ENCODE data around the gene PHF12. TPM values are rescaled to one million over a fixed set of nuclear protein-coding genes. Genes with fewer than 3 reads are reported as not detected.

Gene PHF12
- total RNA-seq, 1 experiment from 2014 or later = 21.1 TPM

DNA sequence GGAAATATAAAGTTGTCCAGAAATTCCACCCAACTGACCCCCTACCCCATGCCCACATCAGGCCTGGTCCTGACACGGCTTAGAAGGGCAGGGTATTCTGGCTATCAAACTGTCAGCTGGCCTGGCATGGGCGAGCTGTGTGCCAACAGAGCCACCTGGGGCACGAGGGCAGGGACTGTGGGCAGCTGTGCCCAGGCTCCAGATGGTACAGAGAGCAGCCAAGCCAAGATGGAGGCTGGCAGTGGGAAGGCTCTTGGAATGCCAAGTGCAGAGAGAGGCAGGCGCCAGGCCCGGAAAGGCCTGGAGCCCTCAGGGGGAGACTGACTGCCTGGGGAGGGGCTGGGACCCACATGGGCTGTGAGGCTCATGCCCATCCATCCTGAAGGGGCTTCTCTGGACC, 24.3 kb upstream of the PHF12 start:
- no peak for DNase-seq (ENCODE audit: low read depth)

DNA sequence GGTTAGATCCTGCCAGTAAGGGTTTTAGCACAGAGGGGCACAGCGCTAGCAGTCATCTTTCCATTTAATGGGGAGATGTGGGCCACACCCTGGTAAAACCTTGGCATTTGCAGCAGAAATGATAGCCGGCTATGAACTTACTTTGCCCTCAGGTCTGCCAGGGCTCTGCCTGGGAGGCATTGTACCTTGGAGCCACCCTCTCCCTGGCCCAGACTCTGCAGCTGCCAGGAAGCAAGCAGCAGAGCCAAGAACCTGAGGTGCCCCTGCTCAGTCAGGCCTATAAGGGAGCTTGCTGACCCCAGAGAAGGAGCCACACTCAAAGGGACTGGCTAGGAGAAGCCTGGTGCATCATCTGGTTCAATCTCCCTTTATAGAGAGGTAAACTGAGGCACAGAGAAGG, 23.7 kb upstream of the PHF12 start:
- no peak for DNase-seq (ENCODE audit: low read depth)

DNA sequence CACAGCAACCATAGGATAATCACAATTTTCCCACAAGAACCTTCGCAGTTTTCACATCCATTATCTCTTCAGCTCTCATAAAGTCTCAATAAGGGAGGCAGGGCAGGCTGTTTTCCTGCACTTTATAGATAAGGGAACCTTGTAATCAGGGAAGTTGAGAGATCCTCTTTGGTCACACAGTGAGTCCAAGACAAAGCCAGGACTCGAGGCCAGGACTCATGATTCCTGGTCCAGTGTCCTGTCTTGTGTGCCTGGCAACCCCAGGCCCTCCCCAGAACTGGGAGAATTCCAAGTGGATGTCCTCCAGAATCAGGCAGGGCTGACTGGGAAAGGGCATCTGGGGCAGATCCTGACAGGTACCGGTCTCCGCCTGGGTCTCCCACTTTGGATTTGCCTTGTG, 23.1 kb upstream of the PHF12 start:
- no peak for DNase-seq (ENCODE audit: low read depth)

DNA sequence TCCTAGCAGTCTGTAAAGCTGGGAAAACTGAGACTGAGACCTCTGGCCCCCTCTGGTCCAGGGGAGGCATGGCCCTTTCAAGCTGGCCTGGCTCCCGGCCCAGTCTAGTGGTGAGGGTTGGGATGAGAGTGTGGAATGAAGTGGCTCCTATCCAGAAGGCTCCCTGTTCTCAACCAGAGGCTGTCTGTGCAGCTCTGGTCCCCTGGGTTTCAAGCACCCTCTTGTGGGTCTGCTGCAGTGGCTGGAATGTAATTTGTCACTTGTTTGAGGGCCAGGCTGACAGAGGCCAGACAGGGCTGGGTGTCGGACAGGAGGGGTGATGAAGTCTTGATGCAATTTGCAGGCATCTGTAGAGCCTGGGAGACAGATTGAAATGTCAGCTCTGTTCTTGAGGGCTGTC, 22.1 kb upstream of the PHF12 start:
- DNase-seq (ENCODE audit: low read depth) = no peak

DNA sequence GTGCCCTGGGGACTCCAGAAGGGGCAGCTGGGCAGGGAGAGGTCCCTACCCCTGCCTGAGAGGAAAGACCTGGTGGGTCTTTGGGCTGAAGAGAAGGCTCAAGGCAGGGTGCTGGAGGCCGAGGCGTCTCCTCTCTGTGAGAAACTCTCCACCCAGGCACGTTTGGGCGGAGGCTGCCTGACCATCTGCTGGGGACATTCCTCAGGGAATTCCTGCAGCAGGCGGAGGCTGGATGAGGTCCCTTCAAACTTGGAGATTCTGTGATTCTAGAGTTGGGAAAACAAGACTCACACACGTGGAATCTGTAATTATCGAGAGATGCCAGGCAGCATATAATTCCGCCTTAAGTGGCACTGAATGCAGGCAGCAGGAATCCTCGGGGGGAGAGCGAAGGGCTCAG, 21.1 kb upstream of the PHF12 start:
- DNase-seq (ENCODE audit: low read depth) = no peak

DNA sequence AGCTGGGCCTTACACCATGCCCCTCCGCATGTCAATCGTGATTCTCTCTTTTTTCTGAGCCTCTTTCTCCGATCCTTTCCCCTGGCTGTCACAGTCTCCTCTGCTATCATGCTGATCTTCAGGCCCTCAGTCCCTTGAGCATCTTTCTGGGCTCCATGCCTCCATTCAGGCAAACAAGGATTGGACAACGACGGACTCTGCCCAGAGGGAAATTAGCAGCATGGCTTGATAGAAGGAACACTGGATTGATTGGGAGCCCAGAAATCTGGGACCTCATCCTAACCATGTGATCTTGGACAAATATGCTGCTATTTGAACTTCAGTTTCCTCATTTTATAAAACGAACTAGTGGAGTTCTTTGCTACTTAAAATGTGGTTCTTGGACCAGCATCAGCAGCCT, 19.6 kb upstream of the PHF12 start:
- DNase-seq (ENCODE audit: low read depth) = no peak

DNA sequence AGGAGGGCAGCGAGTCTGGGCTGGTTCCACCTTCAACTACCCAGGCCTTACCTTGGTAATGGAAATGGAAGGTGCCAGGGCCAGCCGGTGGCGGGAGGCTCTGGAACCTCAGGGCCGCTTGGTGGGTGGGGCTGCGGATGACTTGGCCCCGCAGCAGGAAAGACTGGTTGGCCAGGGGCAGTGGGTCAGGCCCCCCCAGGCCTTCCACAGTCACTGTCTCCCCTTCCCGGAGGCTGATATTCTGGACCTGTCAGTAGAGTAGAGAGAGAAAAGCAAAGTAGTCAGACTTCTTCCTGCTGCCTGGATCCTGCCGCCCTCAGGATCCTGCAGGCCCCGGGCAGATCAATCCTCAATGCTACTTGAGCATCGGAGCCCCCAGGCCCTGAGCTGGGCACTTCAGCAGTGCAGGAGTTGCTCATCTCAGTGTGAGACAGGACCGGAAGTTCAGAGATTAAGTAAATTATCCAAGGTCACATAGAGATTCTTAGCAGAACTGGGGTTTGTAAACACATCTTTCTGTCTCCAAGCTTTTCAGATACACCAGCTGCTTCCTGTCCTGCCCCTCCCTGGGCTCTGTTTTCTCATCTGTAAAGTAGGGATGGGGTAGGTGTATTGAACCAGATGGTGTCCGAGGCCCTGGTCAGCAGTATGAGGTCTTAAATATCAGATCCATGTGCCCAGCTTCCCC, 18.5 kb upstream of the PHF12 start:
- no peak for DNase-seq (ENCODE audit: low read depth)

DNA sequence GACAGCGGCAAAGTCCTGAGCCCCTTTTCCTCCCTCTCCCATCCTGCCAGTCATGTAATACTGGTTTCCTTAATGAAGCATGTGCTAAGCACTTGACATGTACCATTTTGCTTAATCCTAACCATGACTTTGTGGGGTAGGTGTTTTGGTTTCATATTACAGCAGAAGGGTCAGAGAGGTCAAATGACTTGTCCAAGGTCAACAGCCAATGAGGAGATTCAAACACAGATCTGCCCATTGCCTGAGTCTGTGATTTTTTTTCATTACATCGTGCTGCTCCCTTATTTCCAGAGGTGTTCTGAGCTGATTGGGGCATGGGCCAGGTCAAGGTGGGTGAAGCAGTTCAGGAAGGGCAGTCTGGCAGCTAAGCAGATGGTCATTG, 17.6 kb upstream of the PHF12 start:
- no peak for DNase-seq (ENCODE audit: low read depth)

DNA sequence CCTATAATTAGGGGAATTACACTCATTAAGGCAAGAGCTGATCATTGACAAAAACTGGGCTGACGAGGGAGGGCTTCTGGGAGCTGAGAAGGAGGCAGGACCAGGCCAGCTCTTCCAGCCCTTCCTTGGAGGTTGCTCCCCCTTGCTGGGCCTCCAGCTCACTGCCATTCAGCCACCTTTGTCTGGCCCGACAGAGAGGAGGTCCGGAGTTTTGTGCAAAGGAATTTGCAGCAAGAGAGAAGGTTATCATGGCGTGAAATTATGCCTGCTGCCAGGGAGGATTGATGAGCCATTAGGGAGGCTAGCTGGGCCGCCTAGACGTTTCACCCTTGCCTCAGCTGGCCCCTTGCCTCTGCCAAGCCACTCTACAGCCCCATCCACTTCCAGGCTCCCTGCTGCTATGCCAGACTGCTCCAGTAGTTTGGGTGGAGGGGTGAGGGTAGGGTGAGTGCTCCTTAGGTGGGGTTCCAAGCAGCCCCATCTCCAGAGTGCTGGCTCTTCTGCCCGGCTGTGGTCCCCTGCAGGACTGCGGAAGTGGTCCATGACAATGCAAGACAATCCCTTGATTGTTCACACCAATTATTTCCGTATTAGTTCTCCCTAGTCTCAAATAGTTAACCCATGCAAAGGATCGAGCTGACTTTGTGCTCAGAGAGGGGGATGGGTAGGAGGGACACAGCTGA, 17.1 kb upstream of the PHF12 start:
- no peak for DNase-seq (ENCODE audit: low read depth)

DNA sequence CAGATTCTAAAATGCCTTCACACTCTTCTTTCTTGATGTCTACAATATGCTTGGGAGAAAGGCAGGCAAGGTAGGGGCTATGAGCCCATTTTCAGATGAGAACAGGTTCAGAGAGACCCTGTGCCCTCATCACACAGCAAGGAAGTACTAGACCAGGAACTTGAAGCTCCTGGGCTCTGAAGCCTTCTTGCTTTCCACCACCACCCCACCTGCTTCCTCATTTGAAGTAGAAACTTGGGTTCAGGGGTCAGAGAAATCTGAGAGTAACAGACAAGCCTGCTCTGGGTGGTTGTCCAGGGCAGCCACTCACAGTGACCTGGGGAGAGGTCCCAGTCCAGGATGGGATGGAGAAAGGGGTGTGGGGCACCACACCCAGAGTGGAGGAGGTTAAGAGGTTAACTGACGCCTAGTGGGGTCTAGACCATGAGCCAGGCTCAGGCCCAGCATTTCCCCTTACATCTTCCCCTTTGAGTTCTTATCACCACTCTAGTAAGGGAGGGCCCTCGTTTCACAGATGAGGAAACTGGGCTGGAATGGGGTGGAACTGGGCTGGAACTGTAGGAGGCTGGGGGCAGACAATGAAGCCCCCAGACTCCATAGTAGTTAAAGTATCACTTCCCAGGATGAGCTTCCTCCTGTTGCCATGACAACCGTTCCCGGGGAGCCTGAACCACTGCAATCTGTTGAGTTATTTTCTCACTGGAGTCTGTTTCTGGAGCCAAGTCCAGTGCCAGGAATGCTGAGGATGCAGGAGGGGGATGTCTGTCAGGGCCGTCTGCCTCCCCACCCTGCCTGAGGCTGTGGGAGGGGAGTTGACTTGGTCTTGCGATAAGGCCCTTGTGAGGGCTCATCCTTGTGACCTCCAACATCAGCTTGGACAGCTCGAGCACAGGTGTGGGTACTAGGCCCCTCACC, 16.2 kb upstream of the PHF12 start:
- no peak for DNase-seq (ENCODE audit: low read depth)

DNA sequence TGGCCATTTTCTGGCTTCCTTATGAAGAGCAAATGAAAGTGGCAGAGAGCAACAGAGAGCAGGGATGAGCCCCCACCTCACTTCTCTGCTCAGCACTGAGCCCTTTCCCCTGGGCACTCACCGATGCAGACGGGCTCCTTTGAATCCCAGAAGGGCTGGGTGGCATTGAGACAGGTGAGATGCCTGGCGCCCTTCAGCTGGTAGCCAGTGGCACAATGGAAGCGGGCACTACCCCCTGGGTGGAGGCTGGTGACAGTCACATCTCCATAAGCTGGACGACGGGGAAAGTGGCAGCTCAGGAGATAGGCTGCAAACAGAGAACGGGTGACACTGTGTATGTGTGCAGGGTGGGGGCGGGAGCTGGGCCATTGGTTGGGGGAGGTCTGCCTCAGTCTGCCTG, 12.5 kb upstream of the PHF12 start:
- no peak for DNase-seq (ENCODE audit: low read depth)

DNA sequence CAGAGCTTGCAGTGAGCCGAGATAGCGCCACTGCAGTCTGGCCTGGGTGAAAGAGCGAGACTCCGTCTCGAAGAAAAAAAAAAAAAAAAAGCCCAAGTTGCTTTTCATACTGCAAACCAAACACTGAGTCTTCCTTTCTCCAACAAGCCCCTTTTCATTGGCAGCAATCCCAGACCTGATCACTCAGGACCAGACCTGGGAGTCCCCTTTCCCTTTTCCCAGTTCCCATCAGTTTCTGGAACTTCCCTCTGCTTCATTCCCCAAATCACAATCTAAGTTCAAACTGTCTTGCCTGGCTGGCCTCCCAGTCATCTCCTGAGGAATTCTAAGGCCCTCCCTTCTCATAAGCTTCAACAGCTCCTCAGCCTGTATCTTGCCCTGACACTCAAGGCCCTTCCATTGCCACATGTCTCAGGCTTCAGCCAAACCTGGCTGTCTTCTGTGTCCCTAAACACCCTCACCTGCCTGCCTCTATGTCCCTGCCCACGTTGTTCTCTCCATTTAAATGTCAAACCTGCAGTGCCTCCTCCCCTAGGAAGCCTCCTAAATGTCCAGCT, 11.8 kb upstream of the PHF12 start:
- no peak for DNase-seq (ENCODE audit: low read depth)

DNA sequence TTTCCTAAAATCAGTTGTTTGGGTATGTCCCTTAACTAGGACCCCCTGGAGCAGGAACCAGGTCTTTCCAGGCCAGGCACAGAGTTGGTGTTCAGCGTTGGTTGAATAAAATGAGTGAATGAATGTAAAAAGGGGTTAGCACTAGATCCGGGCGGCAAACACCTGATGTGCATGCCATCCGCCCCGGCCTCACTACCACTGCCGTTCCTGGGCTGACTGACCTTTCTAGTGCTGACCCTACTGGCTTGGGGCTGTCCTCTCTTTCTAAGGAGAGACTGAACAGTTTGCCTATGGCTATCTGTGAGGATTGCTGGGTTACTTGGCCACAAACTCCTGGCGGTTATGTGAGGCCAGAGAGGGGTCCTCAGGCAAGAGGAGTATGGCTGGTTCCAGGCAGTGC, 10.1 kb upstream of the PHF12 start:
- DNase-seq (ENCODE audit: low read depth) = no peak

DNA sequence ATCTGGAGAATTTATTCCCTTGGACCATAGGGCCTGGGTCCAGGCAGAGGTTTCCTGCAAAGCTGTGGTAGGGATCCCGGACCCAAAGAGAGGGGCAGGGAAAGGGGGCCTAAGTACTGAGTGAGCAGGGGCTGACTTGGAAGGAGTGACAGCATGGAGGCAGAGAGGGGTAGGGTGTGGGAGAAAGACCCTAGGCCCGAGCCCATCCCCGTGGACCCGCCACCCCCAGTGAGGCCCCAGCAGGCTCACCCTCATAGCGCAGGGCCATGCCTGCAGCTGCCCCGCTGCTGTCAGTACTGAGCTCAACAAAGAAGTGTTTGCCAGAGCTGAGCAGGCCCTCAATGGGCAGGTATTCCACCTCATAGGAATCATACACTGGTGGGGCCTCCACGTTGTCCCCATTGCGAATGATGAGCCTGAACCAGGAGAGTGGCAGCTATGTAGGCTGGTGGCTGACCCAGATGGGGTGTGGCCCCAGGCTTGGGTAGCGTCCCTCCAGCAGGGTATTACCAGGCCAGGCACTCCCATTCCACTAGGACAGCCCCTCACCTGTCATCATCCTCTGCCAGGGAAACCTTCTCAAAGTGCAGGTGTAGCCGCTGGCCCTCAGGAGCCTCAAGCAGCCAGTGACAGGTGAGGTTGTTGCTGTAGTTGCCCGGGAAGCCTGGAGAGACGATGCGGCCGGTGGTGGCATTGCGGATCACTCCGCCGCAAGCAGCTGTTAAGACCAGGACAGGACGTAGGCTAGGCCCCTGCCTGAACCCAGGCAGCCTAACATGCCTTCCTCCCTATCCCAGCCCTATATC, 9.1 kb upstream of the PHF12 start:
- no peak for DNase-seq (ENCODE audit: low read depth)

DNA sequence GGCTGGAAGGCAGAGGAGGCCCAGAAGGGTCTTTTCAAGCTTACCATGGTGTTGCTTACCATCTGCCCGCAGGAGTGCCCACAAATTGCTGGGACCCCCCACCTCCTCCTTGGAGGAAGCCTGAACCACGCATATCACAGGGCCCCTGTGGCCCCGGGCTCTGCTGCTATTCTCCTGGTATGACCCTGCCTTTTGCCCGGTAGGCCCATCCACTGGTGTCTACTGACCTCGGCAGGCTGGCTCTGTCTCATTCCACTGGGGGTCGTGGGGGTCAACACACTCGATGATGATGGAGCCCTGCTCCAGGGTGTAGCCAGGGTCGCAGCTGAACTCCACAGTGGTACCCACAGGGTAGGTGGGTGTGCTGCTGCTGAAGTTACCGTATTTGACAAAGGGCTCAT, 8.2 kb upstream of the PHF12 start:
- no peak for DNase-seq (ENCODE audit: low read depth)

DNA sequence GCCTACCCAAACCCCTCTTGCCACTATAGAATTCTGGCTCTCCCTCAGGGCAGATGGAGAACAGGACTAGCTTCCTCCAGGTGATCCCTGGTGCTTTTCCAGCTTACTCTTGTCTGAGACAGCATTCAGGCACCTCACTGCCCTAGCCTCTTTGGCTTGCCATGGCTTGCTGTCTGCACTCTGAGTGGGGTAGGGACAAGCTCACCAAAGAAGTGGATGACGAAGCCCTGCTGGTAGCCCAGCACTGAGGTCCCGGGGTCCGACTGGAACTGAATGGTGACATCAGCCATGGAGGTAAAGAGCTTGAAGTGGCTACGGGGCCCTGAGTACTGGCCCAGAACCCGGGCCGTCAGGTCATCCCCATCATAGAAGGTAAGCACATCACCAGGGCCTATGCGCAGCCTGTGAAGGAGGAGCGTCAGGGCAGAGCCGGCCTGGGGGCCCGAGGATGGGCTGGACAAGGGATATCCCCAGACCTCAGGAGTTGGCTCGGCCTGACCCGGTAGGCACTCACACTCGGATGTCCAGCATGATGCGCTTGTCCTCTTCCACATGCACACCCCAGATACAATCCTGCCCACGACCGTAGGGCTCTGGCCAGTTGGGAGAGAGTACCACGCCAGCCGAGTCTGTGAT, 7.6 kb upstream of the PHF12 start:
- no peak for DNase-seq (ENCODE audit: low read depth)

DNA sequence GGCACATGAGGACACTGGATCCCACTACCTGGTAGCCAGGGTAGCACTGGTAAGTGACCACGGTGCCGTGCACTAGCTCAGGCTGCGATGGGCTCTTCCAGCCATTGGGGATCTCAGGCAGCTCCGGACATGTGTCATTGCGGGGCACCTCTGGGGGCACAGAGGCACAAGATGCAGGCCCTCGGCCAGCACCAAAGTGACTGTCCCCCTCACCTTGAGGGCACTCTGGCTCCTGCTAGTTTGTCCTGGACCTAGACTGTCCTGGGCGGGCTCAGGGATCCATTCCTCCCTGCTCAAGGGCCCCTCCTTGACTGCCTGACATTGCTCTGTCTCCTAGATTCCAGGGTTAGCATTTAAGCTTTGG, 6.7 kb upstream of the PHF12 start:
- DNase-seq (ENCODE audit: low read depth) = no peak

DNA sequence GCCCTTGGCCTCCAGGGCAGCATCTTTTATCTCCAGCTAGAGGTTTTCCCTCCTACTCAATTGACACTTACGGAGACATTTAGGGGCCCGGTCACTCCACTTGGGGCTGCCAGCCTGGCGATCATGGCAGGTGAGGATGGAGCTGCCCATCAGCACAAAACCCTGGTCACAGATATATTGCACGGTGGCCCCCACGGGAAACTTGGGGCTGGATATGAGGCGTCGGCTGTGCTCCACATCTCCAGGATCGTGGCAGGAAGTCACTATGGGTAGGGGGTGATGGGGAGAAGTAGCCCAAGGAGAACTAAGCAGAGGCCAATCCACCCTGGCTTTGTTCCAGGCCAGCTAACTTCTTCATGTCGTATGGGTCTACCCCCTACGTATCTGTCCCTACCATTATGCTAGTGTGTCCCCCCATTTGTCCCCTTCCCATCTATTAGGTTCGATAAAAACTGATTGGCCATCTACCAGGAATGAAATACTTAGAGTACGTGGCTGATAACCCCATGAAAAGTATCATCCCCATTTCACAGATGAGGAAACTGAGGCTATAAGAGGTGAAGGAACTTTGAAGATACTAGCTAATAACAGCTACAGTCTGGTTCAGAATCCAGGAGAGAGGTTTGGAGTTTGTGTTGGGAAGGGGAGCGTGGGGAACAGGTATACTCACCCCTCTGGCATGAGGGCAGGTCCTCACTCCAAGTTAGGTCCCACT, 6.1 kb upstream of the PHF12 start:
- no peak for DNase-seq (ENCODE audit: low read depth)

DNA sequence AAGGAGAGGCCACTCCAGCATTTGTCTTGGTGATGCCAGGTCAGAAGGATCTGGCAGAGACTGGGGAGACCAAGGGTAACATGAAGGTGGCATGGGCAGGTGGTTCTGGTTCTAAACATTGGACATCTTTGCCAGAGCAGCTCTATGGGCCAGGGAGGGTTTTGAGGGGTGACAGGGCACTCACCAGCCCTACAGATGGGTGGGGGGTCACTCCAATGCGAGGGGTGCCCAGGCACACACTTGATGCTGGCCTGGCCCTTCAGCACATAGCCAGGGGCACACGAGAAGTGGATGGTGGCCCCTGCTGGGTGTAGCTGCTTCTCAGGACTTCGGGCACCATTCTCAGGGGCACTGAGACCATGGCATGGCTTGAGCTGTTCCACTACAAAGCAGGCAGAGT, 5.5 kb upstream of the PHF12 start:
- DNase-seq (ENCODE audit: low read depth) = no peak

DNA sequence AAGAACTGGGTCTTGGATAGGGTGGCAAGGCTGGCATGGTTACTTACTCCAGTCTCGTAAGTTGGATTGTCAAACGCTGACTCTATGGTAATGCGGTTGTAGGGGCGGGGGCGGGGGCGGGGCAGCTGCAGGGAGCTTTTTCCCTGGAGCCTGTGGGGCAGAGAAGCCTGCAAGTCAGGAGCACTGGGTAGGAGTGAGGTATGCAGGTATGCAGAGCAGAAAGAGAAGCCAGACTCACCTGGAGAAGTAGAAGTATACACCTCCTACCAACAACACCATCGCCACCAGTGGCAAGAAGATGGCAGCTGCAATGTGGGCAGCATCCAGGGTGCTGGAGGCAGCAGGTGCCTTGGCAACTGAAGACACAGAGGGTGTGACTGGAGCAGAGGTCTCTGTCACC, 4.8 kb upstream of the PHF12 start:
- no peak for DNase-seq (ENCODE audit: low read depth)

All from HT1080 (cell line).